Spleen (tissue), 7 donors: Measurements from ENCODE around the gene DNAH10.

ENCODE experiments used
- POLR2A ChIP-seq, 3 donors: fragments of 450-650 bp; IDR thresholded peaks; one replicate each; pipeline ENCODE4 v1.5.1; 2017; ENCODE audit warnings: antibody characterized with exemption in 3 of 3, mild to moderate bottlenecking in 1 of 3
- TF ChIP-seq, protein P1 (sequence below), 11 experiments: fragments of 200-600 bp in 7 of 11; fragments of 450-650 bp in 4 of 11; sonication (generic) in 4 of 11; IDR thresholded peaks in 8 of 11; conservative IDR thresholded peaks in 3 of 11; 1 replicate in 7 of 11; 2 replicates in 4 of 11; pipeline versions ENCODE4 v1.4.0 to v1.8.0; 2016 to 2021; ENCODE audit warnings: antibody characterized with exemption in 11 of 11, inconsistent platforms in 4 of 11, mild to moderate bottlenecking in 1 of 11
- donor health status: DM: no; HTN: no; CAD: no; lungs with moderate emphysema.
- donor health status: DM: no; HTN: no; CAD: no.
- donor health status: DM: no; HTN: no; CAD: no.

DNA sequence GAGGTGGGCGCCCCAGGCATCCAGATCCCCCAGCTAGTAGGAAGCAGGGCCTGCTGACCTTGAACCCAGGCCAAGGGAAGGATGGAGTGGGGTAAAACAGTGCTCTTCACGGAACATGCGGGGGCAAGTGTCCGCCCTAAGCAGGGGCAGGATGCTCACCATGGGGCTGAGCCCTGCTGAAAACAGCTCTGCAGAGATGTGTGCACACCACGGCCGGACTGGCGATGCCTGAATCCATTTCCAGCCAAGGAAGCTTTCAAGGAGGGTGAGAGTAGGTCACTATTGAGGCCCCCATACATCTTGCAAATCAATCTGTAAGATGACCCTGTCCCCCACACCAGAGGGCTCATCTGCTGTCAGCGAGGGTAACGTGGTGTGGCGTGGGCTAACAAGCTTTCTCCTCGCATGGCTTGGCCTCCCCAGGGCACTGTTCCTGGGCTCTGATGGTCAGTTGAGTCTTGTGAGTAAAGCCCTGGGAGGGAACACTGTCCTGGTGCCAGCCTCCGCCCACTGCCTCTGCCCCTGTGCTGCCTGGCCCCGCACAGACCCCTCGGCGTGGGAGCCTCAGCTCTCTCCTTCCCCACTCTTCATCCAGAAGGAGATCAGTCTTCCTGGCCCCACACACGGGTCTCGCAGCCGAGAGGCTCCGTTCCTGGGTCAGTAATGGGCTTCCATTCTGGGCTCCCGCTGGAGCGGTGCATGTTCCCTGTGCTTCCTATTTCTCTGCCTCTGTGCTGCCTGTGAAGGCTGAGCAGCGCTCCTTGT, 141.4 kb downstream of the DNAH10 start:
- no peak for TF ChIP-seq POLR2A (IDR thresholded peaks at IDR 0.05)
- TF ChIP-seq, protein P1, sequence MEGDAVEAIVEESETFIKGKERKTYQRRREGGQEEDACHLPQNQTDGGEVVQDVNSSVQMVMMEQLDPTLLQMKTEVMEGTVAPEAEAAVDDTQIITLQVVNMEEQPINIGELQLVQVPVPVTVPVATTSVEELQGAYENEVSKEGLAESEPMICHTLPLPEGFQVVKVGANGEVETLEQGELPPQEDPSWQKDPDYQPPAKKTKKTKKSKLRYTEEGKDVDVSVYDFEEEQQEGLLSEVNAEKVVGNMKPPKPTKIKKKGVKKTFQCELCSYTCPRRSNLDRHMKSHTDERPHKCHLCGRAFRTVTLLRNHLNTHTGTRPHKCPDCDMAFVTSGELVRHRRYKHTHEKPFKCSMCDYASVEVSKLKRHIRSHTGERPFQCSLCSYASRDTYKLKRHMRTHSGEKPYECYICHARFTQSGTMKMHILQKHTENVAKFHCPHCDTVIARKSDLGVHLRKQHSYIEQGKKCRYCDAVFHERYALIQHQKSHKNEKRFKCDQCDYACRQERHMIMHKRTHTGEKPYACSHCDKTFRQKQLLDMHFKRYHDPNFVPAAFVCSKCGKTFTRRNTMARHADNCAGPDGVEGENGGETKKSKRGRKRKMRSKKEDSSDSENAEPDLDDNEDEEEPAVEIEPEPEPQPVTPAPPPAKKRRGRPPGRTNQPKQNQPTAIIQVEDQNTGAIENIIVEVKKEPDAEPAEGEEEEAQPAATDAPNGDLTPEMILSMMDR (IDR thresholded peaks at IDR 0.05 in 8 of 11, conservative IDR thresholded peaks at IDR 0.05 in 3 of 11): no peak
